Liver (tissue), 9 donors: Measurements from ENCODE around the gene MBD3L2B. TPM values are rescaled to one million over a fixed set of nuclear protein-coding genes. Genes with fewer than 3 reads are reported as not detected.

Source experiments
- DNase-seq: peaks from one replicate; pipeline ENCODE4 v3.0.0-alpha.2; 2017; ENCODE audit warnings: low spot score
- H3K27ac ChIP-seq, 2 donors: one replicate each; pipeline ENCODE4 v1.7.0; 2013; ENCODE audit warnings: inconsistent platforms in 2 of 2, low read length in 2 of 2, control low read depth in 1 of 2, low read depth in 1 of 2, mild to moderate bottlenecking in 1 of 2
- H3K27me3 ChIP-seq, 4 donors: one replicate each; pipeline versions ENCODE4 v1.6.1 to v1.7.0; 2013; ENCODE audit warnings: low read length in 3 of 4, inconsistent platforms in 1 of 4, mild to moderate bottlenecking in 1 of 4, moderate library complexity in 1 of 4; ENCODE audit not compliant: control insufficient read depth in 4 of 4, insufficient read depth in 4 of 4
- H3K36me3 ChIP-seq, 4 donors: one replicate each; pipeline versions ENCODE4 v1.6.1 to v1.7.0; 2013; ENCODE audit warnings: low read length in 3 of 4, mild to moderate bottlenecking in 3 of 4, low read depth in 1 of 4, moderate library complexity in 1 of 4; ENCODE audit not compliant: control insufficient read depth in 4 of 4, insufficient read depth in 3 of 4
- H3K4me1 ChIP-seq, 4 donors: one replicate each; pipeline versions ENCODE4 v1.6.1 to v1.7.0; 2013; ENCODE audit warnings: low read length in 3 of 4, mild to moderate bottlenecking in 3 of 4, moderate library complexity in 1 of 4; ENCODE audit not compliant: control insufficient read depth in 4 of 4, insufficient read depth in 4 of 4
- H3K4me3 ChIP-seq, 3 donors: one replicate each; pipeline versions ENCODE4 v1.6.1 to v1.7.0; 2013; ENCODE audit warnings: low read length in 3 of 3, control low read depth in 1 of 3, low read depth in 1 of 3, mild to moderate bottlenecking in 1 of 3
- H3K9ac ChIP-seq, 2 donors: one replicate each; pipeline ENCODE4 v1.7.0; 2013; ENCODE audit warnings: low read length in 2 of 2, mild to moderate bottlenecking in 2 of 2, moderate library complexity in 2 of 2, control low read depth in 1 of 2, low read depth in 1 of 2
- H3K9me3 ChIP-seq, 4 donors: one replicate each; pipeline versions ENCODE4 v1.6.1 to v1.7.0; 2013; ENCODE audit warnings: low read length in 3 of 4; ENCODE audit not compliant: control insufficient read depth in 4 of 4
- ATF3 ChIP-seq: IDR thresholded peaks from 2 replicates; pipeline ENCODE4 v1.6.1; 2016; ENCODE audit warnings: antibody characterized with exemption
- CTCF ChIP-seq: fragments of 150-350 bp; IDR thresholded peaks from 2 replicates; pipeline ENCODE4 v1.5.1; 2017; ENCODE audit warnings: improper control_type of control experiment, low read depth, low read length; ENCODE audit not compliant: missing input control
- EGR1 ChIP-seq, 2 donors: IDR thresholded peaks; 2 replicates each; pipeline ENCODE4 v1.6.1; 2016 to 2018; ENCODE audit warnings: antibody characterized with exemption in 2 of 2, low read depth in 2 of 2
- FOXA1 ChIP-seq: IDR thresholded peaks from 2 replicates; pipeline ENCODE4 v1.6.1; 2016; ENCODE audit warnings: antibody characterized with exemption
- FOXA2 ChIP-seq: IDR thresholded peaks from 2 replicates; pipeline ENCODE4 v1.6.1; 2016; ENCODE audit warnings: antibody characterized with exemption
- GABPA ChIP-seq, 2 donors: IDR thresholded peaks in 1 of 2; conservative IDR thresholded peaks in 1 of 2; 2 replicates each; pipeline ENCODE4 v1.6.1; 2016; ENCODE audit warnings: antibody characterized with exemption in 2 of 2, mild to moderate bottlenecking in 1 of 2, moderate library complexity in 1 of 2
- HNF4A ChIP-seq, 2 donors: conservative IDR thresholded peaks; 2 replicates each; pipeline ENCODE4 v1.6.1; 2016; ENCODE audit warnings: antibody characterized with exemption in 2 of 2, mild to moderate bottlenecking in 2 of 2
- HNF4G ChIP-seq: IDR thresholded peaks from 2 replicates; pipeline ENCODE4 v1.6.1; 2016; ENCODE audit warnings: antibody characterized with exemption
- JUND ChIP-seq, 2 donors: IDR thresholded peaks; 2 replicates each; pipeline ENCODE4 v1.6.1; 2016; ENCODE audit warnings: antibody characterized with exemption in 2 of 2
- NR2F2 ChIP-seq: IDR thresholded peaks from 2 replicates; pipeline ENCODE4 v1.6.1; 2016; ENCODE audit warnings: antibody characterized with exemption
- RAD21 ChIP-seq, 2 donors: IDR thresholded peaks; 2 replicates each; pipeline ENCODE4 v1.6.1; 2016; ENCODE audit warnings: antibody characterized with exemption in 2 of 2, mild to moderate bottlenecking in 2 of 2
- RXRA ChIP-seq, 2 donors: IDR thresholded peaks; 2 replicates each; pipeline ENCODE4 v1.6.1; 2017 to 2018; ENCODE audit warnings: antibody characterized with exemption in 2 of 2, mild to moderate bottlenecking in 1 of 2
- SP1 ChIP-seq: IDR thresholded peaks from 2 replicates; pipeline ENCODE4 v1.6.1; 2018; ENCODE audit warnings: antibody characterized with exemption, mild to moderate bottlenecking
- TAF1 ChIP-seq: conservative IDR thresholded peaks from 2 replicates; pipeline ENCODE4 v1.6.1; 2016; ENCODE audit warnings: antibody characterized with exemption, mild to moderate bottlenecking
- WGBS: extraction: QIAGEN DNeasy Blood & Tissue Kit; methylation state at CpG from one replicate; pipeline ENCODE4 v1.1.7; 2013; 5-methylcytosine and 5-hydroxymethylcytosine counted together
- polyA plus RNA-seq, 2 donors: library from polyadenylated mRNA; stranded (reverse) in 1 of 2; unstranded in 1 of 2; fragments of 200-250 nt in 1 of 2; fragments of >200 nt in 1 of 2; fragmentation: Nextera tagmentation in 1 of 2; extraction: Ambion mirVana in 1 of 2; gene quantifications; one replicate each; pipeline versions ENCODE4 v1.2.1 to v1.2.3, GENCODE V29; 2013 to 2015
- total RNA-seq, 2 donors: library from RNA; depleted of rRNA; stranded (reverse); fragments of >200 nt; gene quantifications; one replicate each; pipeline ENCODE4 v1.2.3, GENCODE V29; 2014
- TF ChIP-seq, protein P1 (sequence below): IDR thresholded peaks from 2 replicates; pipeline ENCODE4 v1.6.1; 2016; ENCODE audit warnings: antibody characterized with exemption
- TF ChIP-seq, protein P2 (sequence below): IDR thresholded peaks from 2 replicates; pipeline ENCODE4 v1.6.1; 2016; ENCODE audit warnings: antibody characterized with exemption, mild to moderate bottlenecking
- TF ChIP-seq, protein P3 (sequence below): IDR thresholded peaks from 2 replicates; pipeline ENCODE4 v1.6.1; 2016; ENCODE audit warnings: antibody characterized with exemption
- donor health status: healthy.
- donor health status: healthy.
- donor health status: healthy.
- donor health status: healthy.
- donor health status: healthy.

Gene MBD3L2B
- total and polyA plus RNA-seq, 4 donors, result not detected

GRCh38 chr19:6996810-6997209 lies 24.4 kb downstream of the MBD3L2B start:
- Histone ChIP-seq H3K36me3 (no peaks in the 10 kb centered on the region), H3K4me1 (no peaks in the 10 kb centered on the region), H3K9me3 (no peaks in the 10 kb centered on the region), H3K9ac (no peak overlapping the region), H3K27ac (no peak overlapping the region), H3K4me3 (no peak overlapping the region), H3K27me3 (no peaks in the 10 kb centered on the region)
- TF ChIP-seq RAD21 (IDR thresholded peaks at IDR 0.05) (no peak), HNF4A (conservative IDR thresholded peaks at IDR 0.05) (no peak), GABPA (IDR thresholded peaks at IDR 0.05 in 1 of 2, conservative IDR thresholded peaks at IDR 0.05 in 1 of 2) (no peak), RXRA (IDR thresholded peaks at IDR 0.05) (no peak), FOXA2 (no peak), HNF4G (no peak), SP1 (no peak), EGR1 (IDR thresholded peaks at IDR 0.05; ENCODE audit: low read depth in 2 of 2) (no peak), CTCF (no peak), NR2F2 (no peak), JUND (IDR thresholded peaks at IDR 0.05) (no peak)
- TF ChIP-seq, protein P1, sequence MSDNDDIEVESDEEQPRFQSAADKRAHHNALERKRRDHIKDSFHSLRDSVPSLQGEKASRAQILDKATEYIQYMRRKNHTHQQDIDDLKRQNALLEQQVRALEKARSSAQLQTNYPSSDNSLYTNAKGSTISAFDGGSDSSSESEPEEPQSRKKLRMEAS, result no peak
- TF ChIP-seq, protein P2, sequence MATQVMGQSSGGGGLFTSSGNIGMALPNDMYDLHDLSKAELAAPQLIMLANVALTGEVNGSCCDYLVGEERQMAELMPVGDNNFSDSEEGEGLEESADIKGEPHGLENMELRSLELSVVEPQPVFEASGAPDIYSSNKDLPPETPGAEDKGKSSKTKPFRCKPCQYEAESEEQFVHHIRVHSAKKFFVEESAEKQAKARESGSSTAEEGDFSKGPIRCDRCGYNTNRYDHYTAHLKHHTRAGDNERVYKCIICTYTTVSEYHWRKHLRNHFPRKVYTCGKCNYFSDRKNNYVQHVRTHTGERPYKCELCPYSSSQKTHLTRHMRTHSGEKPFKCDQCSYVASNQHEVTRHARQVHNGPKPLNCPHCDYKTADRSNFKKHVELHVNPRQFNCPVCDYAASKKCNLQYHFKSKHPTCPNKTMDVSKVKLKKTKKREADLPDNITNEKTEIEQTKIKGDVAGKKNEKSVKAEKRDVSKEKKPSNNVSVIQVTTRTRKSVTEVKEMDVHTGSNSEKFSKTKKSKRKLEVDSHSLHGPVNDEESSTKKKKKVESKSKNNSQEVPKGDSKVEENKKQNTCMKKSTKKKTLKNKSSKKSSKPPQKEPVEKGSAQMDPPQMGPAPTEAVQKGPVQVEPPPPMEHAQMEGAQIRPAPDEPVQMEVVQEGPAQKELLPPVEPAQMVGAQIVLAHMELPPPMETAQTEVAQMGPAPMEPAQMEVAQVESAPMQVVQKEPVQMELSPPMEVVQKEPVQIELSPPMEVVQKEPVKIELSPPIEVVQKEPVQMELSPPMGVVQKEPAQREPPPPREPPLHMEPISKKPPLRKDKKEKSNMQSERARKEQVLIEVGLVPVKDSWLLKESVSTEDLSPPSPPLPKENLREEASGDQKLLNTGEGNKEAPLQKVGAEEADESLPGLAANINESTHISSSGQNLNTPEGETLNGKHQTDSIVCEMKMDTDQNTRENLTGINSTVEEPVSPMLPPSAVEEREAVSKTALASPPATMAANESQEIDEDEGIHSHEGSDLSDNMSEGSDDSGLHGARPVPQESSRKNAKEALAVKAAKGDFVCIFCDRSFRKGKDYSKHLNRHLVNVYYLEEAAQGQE, result no peak
- 56% methylated on average over 4 of the region's 4 CpGs for WGBS
- no peak for DNase-seq

DNA sequence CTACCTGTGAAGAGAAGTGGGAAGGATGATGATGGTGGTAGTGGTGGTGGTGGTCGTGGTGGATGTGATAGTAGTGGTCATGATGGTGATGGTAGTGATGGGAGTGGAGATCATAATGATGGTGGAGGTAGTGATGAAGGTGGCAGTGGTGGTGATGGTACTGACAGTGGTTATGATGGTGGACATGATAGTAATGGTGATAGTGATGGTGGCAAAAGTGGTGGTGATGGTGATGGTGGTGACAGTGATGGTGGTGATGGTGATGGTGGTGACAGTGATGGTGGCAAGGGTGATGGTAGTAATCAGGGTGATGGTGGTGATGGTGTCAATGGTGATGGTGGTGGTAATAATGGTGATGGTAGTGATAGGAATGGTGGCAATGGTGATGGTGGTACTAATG lies 26.2 kb downstream of the MBD3L2B start:
- H3K4me3 ChIP-seq, result no peak overlapping the region
- 80% methylated on average over 1 of the region's 1 CpG for WGBS
- TF ChIP-seq NR2F2 (no peak), HNF4A (conservative IDR thresholded peaks at IDR 0.05) (no peak), GABPA (IDR thresholded peaks at IDR 0.05 in 1 of 2, conservative IDR thresholded peaks at IDR 0.05 in 1 of 2) (no peak), TAF1 (no peak), ATF3 (no peak), HNF4G (no peak), RAD21 (IDR thresholded peaks at IDR 0.05) (no peak), CTCF (no peak), FOXA2 (no peak), EGR1 (IDR thresholded peaks at IDR 0.05; ENCODE audit: low read depth in 2 of 2) (no peak), RXRA (IDR thresholded peaks at IDR 0.05) (no peak), FOXA1 (no peak), SP1 (no peak), JUND (IDR thresholded peaks at IDR 0.05) (no peak)
- TF ChIP-seq, protein P2, result no peak
- TF ChIP-seq, protein P1, result no peak
- TF ChIP-seq, protein P3, sequence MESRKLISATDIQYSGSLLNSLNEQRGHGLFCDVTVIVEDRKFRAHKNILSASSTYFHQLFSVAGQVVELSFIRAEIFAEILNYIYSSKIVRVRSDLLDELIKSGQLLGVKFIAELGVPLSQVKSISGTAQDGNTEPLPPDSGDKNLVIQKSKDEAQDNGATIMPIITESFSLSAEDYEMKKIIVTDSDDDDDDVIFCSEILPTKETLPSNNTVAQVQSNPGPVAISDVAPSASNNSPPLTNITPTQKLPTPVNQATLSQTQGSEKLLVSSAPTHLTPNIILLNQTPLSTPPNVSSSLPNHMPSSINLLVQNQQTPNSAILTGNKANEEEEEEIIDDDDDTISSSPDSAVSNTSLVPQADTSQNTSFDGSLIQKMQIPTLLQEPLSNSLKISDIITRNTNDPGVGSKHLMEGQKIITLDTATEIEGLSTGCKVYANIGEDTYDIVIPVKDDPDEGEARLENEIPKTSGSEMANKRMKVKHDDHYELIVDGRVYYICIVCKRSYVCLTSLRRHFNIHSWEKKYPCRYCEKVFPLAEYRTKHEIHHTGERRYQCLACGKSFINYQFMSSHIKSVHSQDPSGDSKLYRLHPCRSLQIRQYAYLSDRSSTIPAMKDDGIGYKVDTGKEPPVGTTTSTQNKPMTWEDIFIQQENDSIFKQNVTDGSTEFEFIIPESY, result no peak

More for the DNA sequence above, 26.2 kb downstream of the MBD3L2B start:
- H3K4me1 ChIP-seq, result no peaks in the 10 kb centered on the region
- DNase-seq, result no peak
- H3K27ac ChIP-seq, result no peak overlapping the region
- H3K36me3 ChIP-seq, result no peaks in the 10 kb centered on the region
- H3K27me3 ChIP-seq, result no peaks in the 10 kb centered on the region
- no peak overlapping the region for H3K9ac ChIP-seq
- no peaks in the 10 kb centered on the region for H3K9me3 ChIP-seq
